HG03520 (cell line): Measurements from ENCODE around the gene MXRA8.
A peak's percentile ranks its signal among the peaks of the same experiment; 100 is the strongest.
"Not testable (repeated sequence)": the region's sequence is repeated elsewhere in the genome, so short reads cannot be mapped to it uniquely, and the experiment has no call there.

Source experiments
- ATAC-seq: cut with Tn5 transposase; IDR thresholded peaks from one replicate; pipeline ENCODE4 v1.9.1; 2021; ENCODE audit warnings: mild to moderate bottlenecking, moderate library complexity; ENCODE audit not compliant: unreplicated experiment

MXRA8 gene

DNA sequence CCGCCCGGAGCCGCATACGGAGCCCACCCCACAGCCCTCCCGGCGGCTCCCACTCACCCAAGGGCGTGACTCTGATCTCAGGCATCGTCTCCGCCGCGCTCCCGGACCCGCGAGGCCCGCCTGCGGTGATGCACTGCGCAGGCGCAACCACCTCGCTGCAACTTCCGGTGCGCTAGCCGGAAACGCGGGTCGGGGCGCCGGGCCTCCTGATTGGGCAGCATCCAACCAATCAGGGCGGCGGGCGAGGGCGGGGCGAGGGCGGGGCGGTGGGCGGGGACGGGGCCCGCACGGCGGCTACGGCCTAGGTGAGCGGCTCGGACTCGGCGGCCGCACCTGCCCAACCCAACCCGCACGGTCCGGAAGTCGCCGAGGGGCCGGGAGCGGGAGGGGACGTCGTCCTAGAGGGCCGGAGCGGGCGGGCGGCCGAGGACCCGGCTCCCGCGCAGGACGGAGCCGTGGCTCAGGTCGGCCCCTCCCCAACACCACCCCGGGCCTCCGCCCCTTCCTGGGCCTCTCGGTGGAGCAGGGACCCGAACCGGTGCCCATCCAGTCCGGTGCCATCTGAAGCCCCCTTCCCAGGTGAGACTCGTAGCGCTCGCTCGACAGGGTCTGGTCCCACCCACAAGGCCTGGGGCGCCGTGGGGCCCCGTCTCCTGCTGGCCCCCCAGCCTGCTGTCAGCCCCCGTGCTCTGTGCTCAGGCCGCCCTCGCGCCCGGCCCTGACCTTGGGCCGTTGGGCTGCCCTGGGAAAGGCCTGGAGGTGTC, 33.6 kb downstream of the MXRA8 start, which contains the start of the genes CPTP and INTS11:
Gene CPTP, plus strand, starts transcription at position 279 of the 764 bp plus-strand sequence. CDS start 2,109 bp downstream, outside the sequence.
Gene INTS11, minus strand, starts transcription at position 137 of the 764 bp plus-strand sequence. Its CDS starts 52 bp downstream, at position 85.
- ATAC-seq = peak; percentile 72

DNA sequence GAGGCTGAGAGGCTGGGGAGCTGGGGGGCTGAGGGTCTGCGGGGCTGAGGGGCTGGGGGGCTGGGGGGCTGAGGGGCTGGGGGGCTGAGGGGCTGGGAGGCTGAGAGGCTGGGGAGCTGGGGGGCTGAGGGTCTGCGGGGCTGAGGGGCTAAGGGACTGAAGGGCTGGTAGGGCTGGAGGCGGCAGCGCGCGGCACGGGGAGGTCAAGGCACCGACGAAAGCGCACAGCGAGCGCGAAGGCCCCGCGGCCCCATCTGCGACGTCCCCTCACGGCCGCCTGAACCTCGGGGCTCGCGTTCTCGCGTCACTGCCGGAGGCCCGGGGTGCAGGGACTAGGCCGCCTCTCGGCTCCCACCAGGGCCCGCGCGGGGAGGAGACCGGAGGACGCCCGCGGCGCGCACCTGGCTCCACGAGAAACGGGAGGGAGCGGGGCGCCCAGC, 34.3 kb downstream of the MXRA8 start:
- ATAC-seq = no peak

DNA sequence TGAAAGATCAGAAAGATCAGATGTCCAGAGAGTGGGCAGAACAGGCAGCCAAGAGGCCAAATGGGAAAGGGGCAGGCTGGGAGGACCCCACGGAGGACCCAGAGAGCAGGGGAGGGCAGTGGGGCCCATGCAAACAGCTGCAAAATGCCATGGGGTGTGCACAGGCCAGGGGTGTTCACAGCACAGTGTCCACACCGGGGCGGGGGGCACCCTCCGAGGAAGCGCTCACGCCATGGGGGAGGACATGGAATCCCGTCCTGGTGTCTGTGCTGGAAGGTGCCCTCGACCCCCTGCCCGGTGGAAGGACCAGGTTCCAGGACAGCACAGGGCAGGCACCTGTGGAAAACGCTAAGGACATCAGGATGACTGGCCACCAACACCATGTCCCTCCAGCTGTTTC, 35.4 kb downstream of the MXRA8 start:
- no peak for ATAC-seq

- no peak for ATAC-seq
Observed at GRCh38 chr1:1322418-1322817, 35.9 kb downstream of the MXRA8 start.

- ATAC-seq = no peak
Observed at GRCh38 chr1:1321477-1321876, 36.9 kb downstream of the MXRA8 start.

- ATAC-seq = no peak
Observed at GRCh38 chr1:1320666-1321448, 37.5 kb downstream of the MXRA8 start.

DNA sequence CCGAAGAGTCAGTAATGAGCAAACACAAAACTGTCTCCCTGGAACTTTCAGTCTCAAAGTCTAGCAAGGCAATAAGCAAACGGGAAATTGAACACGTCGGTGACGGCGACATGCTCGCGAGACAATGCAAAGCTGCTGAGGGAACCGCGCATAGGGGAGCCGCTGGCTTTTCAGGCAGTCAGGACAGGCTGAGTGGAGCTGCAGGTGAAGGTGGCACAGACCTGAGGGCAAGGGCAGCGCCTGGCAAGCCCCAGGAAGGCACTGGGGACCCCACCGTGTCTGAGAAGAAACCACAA, 38.8 kb downstream of the MXRA8 start:
- no peak for ATAC-seq

DNA sequence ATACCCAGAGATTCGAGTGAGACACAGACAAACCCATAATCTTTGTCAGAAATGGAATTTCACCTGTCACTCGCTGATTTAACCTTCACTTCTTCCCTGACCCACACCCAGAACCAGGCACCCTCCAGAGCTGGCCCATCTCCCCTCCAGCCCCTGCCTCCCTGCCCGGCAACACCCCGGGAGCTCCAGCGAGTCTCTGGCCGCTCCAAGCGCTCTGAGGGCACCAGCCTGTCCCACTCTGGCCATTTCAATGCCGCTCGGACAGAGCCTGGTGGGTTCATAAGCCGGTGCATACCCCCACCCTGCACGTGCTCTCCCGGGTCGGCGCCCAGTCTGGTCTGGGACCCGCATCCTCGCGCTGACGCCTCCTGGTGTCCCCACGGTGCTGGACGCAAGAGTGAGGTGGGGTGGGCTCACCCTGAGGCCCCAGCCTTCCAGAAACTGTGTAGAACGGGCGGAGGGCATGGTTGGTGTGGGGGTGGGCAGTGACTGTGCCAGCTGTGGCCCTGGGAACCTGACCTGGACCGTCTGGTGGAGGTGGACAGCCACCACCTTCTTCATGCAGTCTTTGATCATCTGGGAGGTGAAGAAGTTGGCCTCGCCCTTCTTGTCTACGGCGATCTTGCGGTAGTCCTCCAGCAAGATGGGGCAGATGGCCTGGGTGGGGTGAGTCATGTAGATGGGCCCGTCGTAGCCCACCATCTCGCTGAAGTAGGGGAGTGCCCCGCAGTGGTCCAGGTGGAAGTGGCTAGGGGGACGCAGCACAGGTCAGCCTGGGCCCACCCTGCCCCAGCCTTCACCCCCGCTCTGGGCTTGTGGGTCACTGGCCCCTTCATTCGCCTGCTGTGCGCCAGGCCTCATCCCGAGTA, 39.3 kb downstream of the MXRA8 start:
- ATAC-seq = no peak

GRCh38 chr1:1318131-1318652, 40.2 kb downstream of the MXRA8 start:
- ATAC-seq = no peak

DNA sequence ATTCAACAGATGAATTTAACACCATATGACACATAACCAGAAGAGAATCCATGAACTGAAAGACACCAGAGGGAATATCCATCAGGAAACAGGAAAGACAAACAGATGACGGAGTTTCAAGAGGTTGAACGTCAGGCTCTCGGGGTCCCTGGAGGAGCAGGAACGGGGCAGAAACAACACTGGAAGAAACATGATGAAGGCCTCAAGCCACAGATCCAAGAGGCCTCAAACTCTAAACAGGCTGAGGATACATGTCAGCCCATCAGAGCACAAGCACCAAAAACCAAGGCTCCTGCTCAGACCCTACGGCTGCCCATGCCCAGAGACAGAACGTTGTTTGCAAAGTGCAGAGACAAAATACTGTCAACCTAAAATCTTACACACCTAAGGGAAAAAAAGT, 40.9 kb downstream of the MXRA8 start:
- no peak for ATAC-seq

GRCh38 chr1:1316199-1316598, 42.2 kb downstream of the MXRA8 start:
- not testable (repeated sequence) for ATAC-seq

DNA sequence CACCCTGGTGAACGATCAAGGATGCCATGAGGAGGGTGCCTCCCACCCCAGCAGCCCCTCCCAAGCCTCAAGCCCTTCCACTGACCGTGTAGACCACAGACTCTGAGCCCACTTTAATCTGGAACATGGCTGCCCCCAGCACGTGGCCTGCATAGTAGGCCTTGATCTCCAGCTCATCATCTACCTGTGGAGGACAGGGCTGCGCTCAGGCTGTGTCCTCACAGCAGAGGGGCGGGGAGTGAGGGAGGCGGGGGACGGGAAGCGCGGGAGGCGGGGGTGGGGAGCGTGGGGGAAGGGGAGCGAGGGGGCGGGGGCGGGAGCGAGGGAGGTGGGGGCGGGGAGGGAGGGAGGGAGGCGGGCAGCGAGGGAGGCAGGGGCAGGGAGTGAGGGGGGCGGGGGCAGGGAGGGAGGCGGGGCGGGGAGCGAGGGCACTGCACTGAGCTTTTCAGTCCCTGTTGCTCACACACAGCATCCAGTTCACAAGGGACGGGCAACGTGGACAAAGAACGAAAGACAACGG, 42.9 kb downstream of the MXRA8 start:
- no peak for ATAC-seq

GRCh38 chr1:1314678-1315335, 43.5 kb downstream of the MXRA8 start:
- ATAC-seq = no peak

GRCh38 chr1:1314237-1314586, 44.1 kb downstream of the MXRA8 start:
- no peak for ATAC-seq

- ATAC-seq = no peak
Observed at GRCh38 chr1:1313500-1314236, 44.7 kb downstream of the MXRA8 start.

DNA sequence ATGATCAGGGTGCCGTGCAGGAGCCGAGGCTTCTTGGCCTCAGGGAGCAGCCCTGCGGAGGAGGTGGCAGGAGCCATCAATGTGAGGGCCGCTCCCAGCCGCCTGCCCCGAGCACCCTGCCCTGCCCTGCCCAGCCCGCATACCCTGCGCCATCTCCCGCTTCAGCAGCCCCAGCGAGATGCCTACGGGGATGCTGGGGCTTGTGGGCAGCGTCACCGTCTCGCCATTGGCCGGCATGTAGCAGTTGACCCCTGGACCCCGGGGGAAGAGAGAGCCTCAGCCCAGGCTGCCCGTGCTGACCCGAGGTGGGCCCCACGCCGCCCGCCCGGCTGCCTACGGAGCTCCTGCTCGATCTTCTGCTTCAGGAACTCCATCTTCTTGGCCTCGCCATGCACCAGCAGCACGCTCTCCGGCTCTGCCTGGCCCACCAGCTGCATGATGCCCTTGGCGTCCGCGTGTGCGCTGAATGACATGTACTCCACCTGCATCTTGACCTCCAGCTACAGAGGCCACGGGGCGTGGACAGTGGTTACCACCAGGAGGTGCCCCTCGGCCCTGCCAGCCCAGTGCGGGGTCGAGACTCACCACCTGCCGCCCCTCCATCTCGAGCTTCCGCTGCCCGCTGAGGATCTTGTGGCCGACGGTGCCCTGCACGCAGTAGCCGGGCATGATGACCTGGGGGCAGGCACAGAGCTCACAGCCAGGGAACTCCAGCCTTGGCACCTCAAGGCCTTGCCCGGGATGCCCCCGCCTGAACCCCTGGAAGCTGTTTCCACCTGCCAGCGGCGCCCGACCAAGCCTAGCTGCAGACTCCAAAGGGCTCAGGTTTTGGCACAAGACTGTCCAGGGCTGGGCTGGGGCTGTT, 45.7 kb downstream of the MXRA8 start:
- no peak for ATAC-seq

DNA sequence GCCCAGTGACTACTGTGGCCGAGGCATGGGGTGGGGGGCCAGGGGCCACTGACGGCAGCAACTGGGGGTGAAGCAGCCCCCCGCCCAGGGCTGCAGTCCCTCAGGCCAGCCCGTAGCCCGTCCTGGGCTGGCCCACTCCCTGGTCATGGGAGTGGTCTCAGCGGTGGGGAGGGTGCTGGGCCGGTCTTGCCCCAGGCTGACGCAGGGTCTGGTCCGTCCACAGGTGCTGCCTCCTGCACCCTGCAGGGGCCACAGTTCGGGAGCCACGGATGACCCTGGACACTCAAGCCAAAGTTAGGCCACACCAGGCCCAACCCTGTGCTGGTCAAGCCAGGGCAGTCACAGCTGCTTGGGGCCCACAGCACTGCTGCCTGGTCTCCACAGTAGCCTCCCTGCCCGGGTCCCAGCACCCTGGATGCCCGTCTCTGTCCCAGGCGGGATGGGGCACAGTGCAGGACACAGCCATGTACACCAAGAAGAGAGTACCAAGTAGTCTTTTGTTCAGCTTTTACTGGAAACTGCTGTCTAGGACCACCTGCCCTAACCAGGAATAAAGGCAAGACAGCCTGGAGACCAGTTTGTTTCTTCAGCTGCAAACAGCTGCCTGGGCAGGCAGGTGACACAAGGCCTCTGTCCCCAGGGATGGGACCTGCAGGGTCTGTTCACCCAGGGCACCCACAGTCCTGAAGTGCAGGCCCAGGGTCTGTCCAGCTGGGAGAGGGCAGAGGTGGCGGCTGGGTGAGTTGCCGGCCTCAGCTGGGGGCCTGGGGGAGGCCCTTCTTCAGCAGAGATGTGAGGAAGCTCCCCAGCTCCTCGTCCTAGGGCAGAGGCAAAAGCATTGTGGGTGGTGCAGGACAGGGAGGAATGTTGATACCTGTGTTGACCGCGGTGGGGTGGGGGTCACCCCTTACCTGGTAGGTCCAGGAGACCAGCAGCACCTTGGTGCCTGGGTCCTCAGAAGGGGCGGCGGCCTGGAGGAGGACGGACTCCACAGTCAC, 46.9 kb downstream of the MXRA8 start:
- no peak for ATAC-seq
